ENCODE measurements around the gene LTA4H. TPM values are rescaled to one million over a fixed set of nuclear protein-coding genes. Genes with fewer than 3 reads are reported as not detected.

LTA4H gene
- total and polyA plus RNA-seq, 2 of the 4 experiments (the other 2 are of a cell fraction), result 41.0 to 43.3 TPM

DNA sequence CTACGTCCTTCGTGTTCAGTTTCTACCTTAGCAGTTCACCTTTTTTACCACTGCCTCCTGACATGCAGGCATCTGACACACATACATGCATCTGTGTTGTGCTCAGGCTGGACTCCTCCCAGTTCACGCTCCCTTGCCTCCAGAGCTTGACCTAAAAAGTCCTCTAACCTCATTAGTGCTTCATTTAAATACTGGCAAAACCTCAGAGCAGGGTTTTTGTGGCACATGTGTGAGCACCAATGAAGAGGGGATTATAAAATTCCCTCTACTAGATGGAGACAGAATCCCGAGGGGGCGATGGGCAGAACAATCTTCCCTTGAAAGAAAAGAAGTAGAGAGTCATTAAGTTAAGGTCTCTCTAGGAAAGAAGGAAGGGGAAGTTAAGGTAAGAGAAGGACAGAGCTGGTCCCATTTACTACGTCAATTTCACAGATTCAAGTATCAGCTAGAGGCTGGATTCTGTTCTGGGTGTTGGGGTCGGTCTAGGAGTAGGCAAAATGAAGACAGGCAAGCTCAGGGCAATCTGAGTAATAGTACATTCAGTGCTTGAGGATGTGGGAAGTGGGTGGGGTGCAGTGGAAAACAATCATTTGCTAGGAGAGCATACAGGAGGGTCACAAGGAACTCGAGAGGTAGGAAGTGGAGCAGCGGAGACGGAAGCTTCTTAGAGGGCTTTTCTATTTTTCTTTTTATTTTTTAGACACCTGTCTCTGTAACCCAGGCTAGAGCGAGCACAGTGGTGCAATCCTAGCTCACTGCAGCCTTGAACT, 46.7 kb downstream of the LTA4H start:
- in situ Hi-C loops (cut with MboI; ENCODE audit: low sequenced_read_pairs), result no loop called here
- Histone ChIP-seq H4K8ac (ENCODE audit: low read depth in 2 of 2, low read length in 2 of 2) (no peak overlapping the region), H3K14ac (replicated peaks; ENCODE audit: low read depth, low read length) (no peak overlapping the region), H3K56ac (ENCODE audit: extremely low read depth, insufficient read depth, low read length) (no peak overlapping the region), H2AK5ac (ENCODE audit: low read depth, low read length) (no peak overlapping the region), H4K91ac (ENCODE audit: insufficient read depth, low read depth, low read length) (no peak overlapping the region), H2AK9ac (replicated peaks; ENCODE audit: low read depth, low read length, poor library complexity) (no peak overlapping the region), H3K18ac (ENCODE audit: low read depth, low read length) (no peak overlapping the region), H3K4me3 (ENCODE audit: insufficient read depth, low read depth, low read length) (no peak overlapping the region), H3K4me1 (ENCODE audit: control insufficient read depth, insufficient read depth, low read length) (peaks cover 2% of the 10 kb centered on the region; the same call in 1 of the 2 replicates), H3K9ac (ENCODE audit: low read depth, low read length) (no peak overlapping the region), H2BK120ac (ENCODE audit: low read depth, low read length) (no peak overlapping the region), H2BK15ac (ENCODE audit: low read depth, low read length) (no peak overlapping the region), H3K9me3 (ENCODE audit: control insufficient read depth, insufficient read depth, low read length) (no peaks in the 10 kb centered on the region), H3K9me1 (ENCODE audit: insufficient read depth, low read length) (no peaks in the 10 kb centered on the region), H2AFZ (replicated peaks; ENCODE audit: low read length, poor library complexity) (no peak overlapping the region), H3K36me3 (ENCODE audit: control insufficient read depth, insufficient read depth, low read length) (no peaks in the 10 kb centered on the region), H3K79me1 (ENCODE audit: low read depth in 1 of 2, low read length in 2 of 2) (no peaks in the 10 kb centered on the region), H2BK20ac (ENCODE audit: low read depth, low read length) (no peak overlapping the region), H3K27me3 (ENCODE audit: control insufficient read depth, insufficient read depth, low read length) (peaks cover 20% of the 10 kb centered on the region), H3K4ac (ENCODE audit: low read depth, low read length) (no peak overlapping the region), H2BK5ac (ENCODE audit: low read depth, low read length, poor library complexity, severe bottlenecking) (no peak overlapping the region), H3K4me2 (ENCODE audit: low read depth, low read length) (no peak overlapping the region), H4K5ac (ENCODE audit: low read depth, low read length) (no peak overlapping the region), H4K20me1 (ENCODE audit: insufficient read depth, low read length) (no peaks in the 10 kb centered on the region), H3K27ac (ENCODE audit: insufficient read depth, low read length) (no peak overlapping the region), H3K23ac (ENCODE audit: low read depth, low read length) (no peak overlapping the region)
- intact Hi-C loops (cut with micrococcal nuclease), result no loop called here
- WGBS, 2 experiments (ENCODE audit: extremely low coverage in 2 of 2, insufficient read length in 1 of 2), result 80% methylated on average over 2 of the region's 11 CpGs; no CpG with 5 or more reads in 1 of the 2 experiments
- dilution Hi-C loops (cut with HindIII; ENCODE audit: low sequenced_read_pairs, unreplicated experiment), result no loop called here
- ChIA-PET CTCF (interaction anchor here (2.1 kb wide), 1 partner anchor 9 kb away, joined by 11 read pairs; no protein-coding TSS in a partner anchor), POLR2A (ENCODE audit: unreplicated experiment) (no interaction called here)
- no peak for TF ChIP-seq MXI1 (IDR thresholded peaks at IDR 0.05; ENCODE audit: borderline replicate concordance, low read depth, low read length)
- TF ChIP-seq CEBPB (IDR thresholded peaks at IDR 0.05; ENCODE audit: low read depth, low read length), result no peak
- TF ChIP-seq CHD1 (IDR thresholded peaks at IDR 0.05; ENCODE audit: low read depth, low read length), result no peak
- no peak for TF ChIP-seq MAFK (IDR thresholded peaks at IDR 0.05; ENCODE audit: low read depth, low read length)
- TF ChIP-seq, protein P1, sequence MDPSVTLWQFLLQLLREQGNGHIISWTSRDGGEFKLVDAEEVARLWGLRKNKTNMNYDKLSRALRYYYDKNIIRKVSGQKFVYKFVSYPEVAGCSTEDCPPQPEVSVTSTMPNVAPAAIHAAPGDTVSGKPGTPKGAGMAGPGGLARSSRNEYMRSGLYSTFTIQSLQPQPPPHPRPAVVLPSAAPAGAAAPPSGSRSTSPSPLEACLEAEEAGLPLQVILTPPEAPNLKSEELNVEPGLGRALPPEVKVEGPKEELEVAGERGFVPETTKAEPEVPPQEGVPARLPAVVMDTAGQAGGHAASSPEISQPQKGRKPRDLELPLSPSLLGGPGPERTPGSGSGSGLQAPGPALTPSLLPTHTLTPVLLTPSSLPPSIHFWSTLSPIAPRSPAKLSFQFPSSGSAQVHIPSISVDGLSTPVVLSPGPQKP (IDR thresholded peaks at IDR 0.05; ENCODE audit: borderline replicate concordance, low read depth, low read length), result no peak
- no peak for TF ChIP-seq RFX5 (IDR thresholded peaks at IDR 0.05; ENCODE audit: low read depth, low read length)
- no peak for TF ChIP-seq SMC3 (IDR thresholded peaks at IDR 0.05; ENCODE audit: low read depth, low read length)
- TF ChIP-seq RCOR1 (IDR thresholded peaks at IDR 0.05; ENCODE audit: insufficient replicate concordance, low read length), result no peak
- no peak for TF ChIP-seq RAD21 (IDR thresholded peaks at IDR 0.05; ENCODE audit: low read length)
- TF ChIP-seq MAZ (IDR thresholded peaks at IDR 0.05; ENCODE audit: borderline replicate concordance, low read depth, low read length), result no peak
- TF ChIP-seq, protein P2, sequence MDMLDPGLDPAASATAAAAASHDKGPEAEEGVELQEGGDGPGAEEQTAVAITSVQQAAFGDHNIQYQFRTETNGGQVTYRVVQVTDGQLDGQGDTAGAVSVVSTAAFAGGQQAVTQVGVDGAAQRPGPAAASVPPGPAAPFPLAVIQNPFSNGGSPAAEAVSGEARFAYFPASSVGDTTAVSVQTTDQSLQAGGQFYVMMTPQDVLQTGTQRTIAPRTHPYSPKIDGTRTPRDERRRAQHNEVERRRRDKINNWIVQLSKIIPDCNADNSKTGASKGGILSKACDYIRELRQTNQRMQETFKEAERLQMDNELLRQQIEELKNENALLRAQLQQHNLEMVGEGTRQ (IDR thresholded peaks at IDR 0.05; ENCODE audit: low read depth, low read length), result no peak
- TF ChIP-seq POLR2A (IDR thresholded peaks at IDR 0.05; ENCODE audit: low read depth, low read length), result no peak
- TF ChIP-seq FOS (IDR thresholded peaks at IDR 0.05; ENCODE audit: low read depth, low read length), result no peak
- TF ChIP-seq BHLHE40 (IDR thresholded peaks at IDR 0.05; ENCODE audit: low read depth, low read length), result no peak
- no peak for TF ChIP-seq NFE2L2 (IDR thresholded peaks at IDR 0.05; ENCODE audit: low read depth, low read length)
- TF ChIP-seq, protein P3, sequence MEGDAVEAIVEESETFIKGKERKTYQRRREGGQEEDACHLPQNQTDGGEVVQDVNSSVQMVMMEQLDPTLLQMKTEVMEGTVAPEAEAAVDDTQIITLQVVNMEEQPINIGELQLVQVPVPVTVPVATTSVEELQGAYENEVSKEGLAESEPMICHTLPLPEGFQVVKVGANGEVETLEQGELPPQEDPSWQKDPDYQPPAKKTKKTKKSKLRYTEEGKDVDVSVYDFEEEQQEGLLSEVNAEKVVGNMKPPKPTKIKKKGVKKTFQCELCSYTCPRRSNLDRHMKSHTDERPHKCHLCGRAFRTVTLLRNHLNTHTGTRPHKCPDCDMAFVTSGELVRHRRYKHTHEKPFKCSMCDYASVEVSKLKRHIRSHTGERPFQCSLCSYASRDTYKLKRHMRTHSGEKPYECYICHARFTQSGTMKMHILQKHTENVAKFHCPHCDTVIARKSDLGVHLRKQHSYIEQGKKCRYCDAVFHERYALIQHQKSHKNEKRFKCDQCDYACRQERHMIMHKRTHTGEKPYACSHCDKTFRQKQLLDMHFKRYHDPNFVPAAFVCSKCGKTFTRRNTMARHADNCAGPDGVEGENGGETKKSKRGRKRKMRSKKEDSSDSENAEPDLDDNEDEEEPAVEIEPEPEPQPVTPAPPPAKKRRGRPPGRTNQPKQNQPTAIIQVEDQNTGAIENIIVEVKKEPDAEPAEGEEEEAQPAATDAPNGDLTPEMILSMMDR (conservative IDR thresholded peaks at IDR 0.05; ENCODE audit: low read depth, low read length), result no peak
- ATAC-seq (ENCODE audit: low read depth) (no peak), DNase-seq (no peak)
- BruUV-seq (replicated peaks), result no TSS peak

Measured in IMR-90 (cell line).